AG10803 (cell line): ENCODE results near the gene APCDD1L.

Experiments
- DNase-seq: peaks from one replicate; pipeline ENCODE4 v3.0.0; 2010; ENCODE audit warnings: low read depth
- H3K4me3 ChIP-seq: 2 replicates; pipeline ENCODE4 v1.5.1; 2011; ENCODE audit warnings: mild to moderate bottlenecking, low read length, control low read depth
- CTCF ChIP-seq: conservative IDR thresholded peaks from 2 replicates; pipeline ENCODE4 v1.5.1; 2011; ENCODE audit warnings: mild to moderate bottlenecking, low read length, control low read depth, inconsistent platforms

APCDD1L gene

DNA sequence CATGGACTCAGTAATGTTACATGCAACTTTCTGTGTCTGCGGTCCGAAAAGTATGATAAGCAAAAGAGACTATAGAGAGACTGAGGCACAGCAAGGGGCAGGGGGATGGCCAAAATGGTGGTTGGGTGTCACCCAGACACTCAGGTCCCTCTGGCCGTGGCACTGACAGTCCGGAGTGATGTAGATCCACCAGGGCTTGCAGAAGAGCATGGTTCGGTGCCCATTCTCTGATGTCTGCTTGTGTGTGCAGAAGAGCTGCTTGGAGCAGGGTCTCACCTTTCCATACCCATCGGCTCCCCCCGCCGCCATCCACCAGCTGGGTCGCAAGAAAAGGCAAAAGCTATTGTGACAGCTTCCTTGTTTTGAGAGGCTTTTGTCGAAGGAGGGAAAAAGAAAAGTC lies 6.6 kb upstream of the APCDD1L start:
- H3K4me3 ChIP-seq, result no peak overlapping the region
- DNase-seq, result no peak
- no peak for TF ChIP-seq CTCF

GRCh38 chr20:58519940-58520712 lies 4.9 kb upstream of the APCDD1L start:
- TF ChIP-seq CTCF, result no peak
- no peak for DNase-seq
- no peak overlapping the region for H3K4me3 ChIP-seq

DNA sequence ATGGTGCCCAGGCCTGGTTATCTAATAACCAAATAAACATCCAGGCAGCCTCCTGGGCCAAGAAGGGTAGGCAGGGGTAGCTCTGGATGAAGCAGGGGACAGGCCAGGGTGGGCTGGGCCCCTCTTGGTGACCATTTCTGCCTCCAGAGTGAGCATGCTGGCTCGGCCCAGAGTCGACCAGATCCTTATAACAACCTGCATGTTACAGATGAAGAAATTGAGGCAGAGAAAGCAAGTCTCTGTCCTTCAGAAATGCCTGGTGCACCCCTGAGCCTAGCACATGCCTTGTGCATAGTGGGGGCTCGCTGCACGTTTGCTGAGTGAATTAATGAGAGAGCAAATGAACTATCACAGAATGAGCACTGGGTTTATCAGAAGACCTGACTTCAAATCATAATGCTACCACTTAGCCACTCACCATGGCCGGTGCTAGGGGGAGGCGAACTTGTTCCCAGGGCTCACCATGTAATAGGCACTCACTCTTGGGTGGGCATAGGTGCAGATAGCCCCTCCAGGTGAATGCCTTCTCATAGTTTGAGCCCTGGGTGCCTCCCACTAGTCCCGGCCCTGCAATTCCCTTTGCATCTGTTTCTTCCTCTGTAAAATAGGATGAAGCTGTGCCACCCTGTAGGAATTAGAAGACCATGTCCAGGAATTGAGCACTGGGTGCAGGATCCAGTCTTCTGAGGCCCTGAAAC lies 3.8 kb upstream of the APCDD1L start:
- no peak for TF ChIP-seq CTCF
- no peak for DNase-seq
- no peak overlapping the region for H3K4me3 ChIP-seq

DNA sequence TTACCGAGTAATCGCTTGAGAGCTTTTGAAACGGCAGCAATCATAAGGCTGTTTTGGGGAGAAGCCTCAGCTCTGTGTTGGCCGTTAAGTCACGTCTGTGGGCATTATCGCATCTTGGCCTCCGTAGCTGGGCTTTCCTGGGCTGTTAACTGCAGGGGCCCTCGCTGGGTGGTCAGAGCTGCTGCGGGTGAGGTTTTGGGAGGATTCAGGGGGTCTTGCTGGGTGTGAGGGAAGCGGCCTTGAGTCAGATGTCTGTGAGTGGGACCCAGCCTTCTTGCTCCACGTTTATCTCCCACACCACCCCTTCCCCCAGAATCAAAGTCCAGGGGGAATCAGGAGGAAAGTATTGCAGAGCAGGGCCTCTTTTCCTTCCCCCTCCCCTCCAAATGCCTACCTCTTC lies 3.2 kb upstream of the APCDD1L start:
- no peak for DNase-seq
- TF ChIP-seq CTCF, result no peak
- H3K4me3 ChIP-seq, result no peak overlapping the region

GRCh38 chr20:58514321-58515232 lies 622 bp downstream of the APCDD1L start:
- peak overlapping the region; percentile 71 for H3K4me3 ChIP-seq
- peak; percentile 22 for DNase-seq
- TF ChIP-seq CTCF, result no peak

GRCh38 chr20:58513580-58514285 lies 1.5 kb downstream of the APCDD1L start:
- peak overlapping the region; percentile 71 for H3K4me3 ChIP-seq
- TF ChIP-seq CTCF, result no peak

More at GRCh38 chr20:58513580-58514285, 1.5 kb downstream of the APCDD1L start:
- DNase-seq, result no peak
